Mammary epithelial cell (primary cell): ENCODE data around the gene CDKL5.

Source experiments
- CTCF ChIP-seq, 2 donors: IDR thresholded peaks in 1 of 2; conservative IDR thresholded peaks in 1 of 2; 2 replicates each; pipeline ENCODE4 v1.5.1; 2011 to 2012; ENCODE audit warnings: inconsistent platforms in 2 of 2, low read length in 2 of 2, mild to moderate bottlenecking in 2 of 2, control low read depth in 1 of 2, low read depth in 1 of 2; ENCODE audit not compliant: insufficient read depth in 1 of 2; ENCODE audit errors: extremely low read depth in 1 of 2
- EZH2 ChIP-seq: IDR thresholded peaks from 2 replicates; pipeline ENCODE4 v1.6.1; 2012; ENCODE audit warnings: low read length, inconsistent platforms, borderline replicate concordance

DNA sequence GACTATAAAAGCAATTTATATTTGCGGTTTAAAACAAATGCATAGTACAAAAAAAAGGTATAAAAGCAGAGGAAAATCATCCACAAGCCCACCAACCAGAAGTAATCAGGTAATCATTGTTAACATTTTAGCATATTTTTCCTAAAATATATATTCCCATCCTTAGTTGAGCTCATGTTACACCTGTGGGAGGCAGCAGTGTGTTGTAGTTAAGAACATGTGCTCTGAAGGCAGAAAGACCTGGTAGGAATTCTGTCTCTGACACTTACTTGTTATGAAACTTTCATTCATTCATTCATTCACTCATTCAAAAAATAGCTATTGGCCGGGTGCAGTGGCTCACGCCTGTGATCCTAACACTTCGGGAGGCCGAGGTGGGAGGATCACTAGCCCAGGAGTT is 15.4 kb upstream of the CDKL5 start:
- TF ChIP-seq CTCF (conservative IDR thresholded peaks at IDR 0.05 in 1 of 2, IDR thresholded peaks at IDR 0.05 in 1 of 2; ENCODE audit: extremely low read depth in 1 of 2, insufficient read depth in 1 of 2, low read depth in 1 of 2, low read length in 2 of 2) (peak; percentile 24 to 48), EZH2 (no peak)
